Measurements from ENCODE around the gene NGLY1. TPM values are rescaled to one million over a fixed set of nuclear protein-coding genes. Genes with fewer than 3 reads are reported as not detected.

The NGLY1 gene
- total and polyA plus RNA-seq, 2 of the 8 experiments (the other 6 are each of a cell fraction or from before 2014, with no cell fraction given): 3.1 to 24.8 TPM

DNA sequence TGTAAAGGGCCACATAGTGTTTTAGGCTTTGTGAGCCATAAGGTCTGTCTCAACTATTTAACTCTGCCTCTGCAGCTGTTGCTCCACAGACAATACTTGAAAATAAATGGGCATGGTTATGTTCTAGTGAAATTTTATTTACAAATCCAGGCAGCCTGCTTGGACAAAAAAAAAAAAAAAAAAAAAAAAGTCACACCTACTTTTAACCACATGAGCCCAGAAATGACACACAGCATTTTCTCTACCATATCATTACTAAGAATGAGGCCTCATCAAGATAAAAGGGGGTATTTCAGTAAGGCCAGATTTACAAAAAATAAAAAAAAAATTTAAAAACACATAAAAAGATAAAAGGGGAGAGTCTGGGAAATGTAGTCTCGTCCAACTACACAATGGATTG lies 1.7 kb upstream of the NGLY1 start:
- Histone ChIP-seq H3K9ac (replicated peaks in 1 of 4; ENCODE audit: extremely low read depth in 1 of 4, low read depth in 3 of 4, low read length in 3 of 4) (no peak overlapping the region), H3K23me2 (ENCODE audit: low read depth, low read length) (peaks cover 10% of the 10 kb centered on the region; the same call in 1 of the 2 replicates), H2BK5ac (ENCODE audit: low read depth, low read length) (no peak overlapping the region), H2AK5ac (ENCODE audit: low read depth, low read length) (no peak overlapping the region), H2AFZ (ENCODE audit: low read length) (no peak overlapping the region), H3K4me3 (ENCODE audit: extremely low read depth in 1 of 4, insufficient read depth in 2 of 4, low read depth in 3 of 4, low read length in 4 of 4) (no peak overlapping the region), H2BK120ac (replicated peaks; ENCODE audit: low read depth, low read length) (no peak overlapping the region), H3K79me1 (ENCODE audit: low read depth, low read length) (no peaks in the 10 kb centered on the region), H3K79me2 (ENCODE audit: control insufficient read depth in 1 of 2, insufficient read depth in 2 of 2, low read length in 2 of 2) (peaks cover 0 to 12% of the 10 kb centered on the region in 2 experiments; a peak in 2 of 4 replicates), H4K8ac (ENCODE audit: extremely low read depth, insufficient read depth, low read length) (no peak overlapping the region), H4K20me1 (replicated peaks in 1 of 2; ENCODE audit: control insufficient read depth in 1 of 2, insufficient read depth in 2 of 2, low read length in 2 of 2) (no peaks in the 10 kb centered on the region), H3K27ac (ENCODE audit: low read depth, low read length) (no peak overlapping the region), H3K14ac (ENCODE audit: insufficient read length) (no peak overlapping the region), H3K23ac (ENCODE audit: insufficient read length) (no peak overlapping the region), H4K91ac (replicated peaks; ENCODE audit: insufficient read length, low read length) (no peak overlapping the region), H3K4ac (replicated peaks; ENCODE audit: insufficient read length, low read depth, low read length) (no peak overlapping the region), H2BK20ac (ENCODE audit: low read length) (no peak overlapping the region), H3K4me1 (replicated peaks in 1 of 4; ENCODE audit: control insufficient read depth in 3 of 4, insufficient read depth in 4 of 4, low read length in 3 of 4) (peaks cover 0 to 5% (median 1%) of the 10 kb centered on the region in 4 experiments; a peak in 2 of 7 replicates), H4K5ac (ENCODE audit: insufficient read length, low read depth, low read length) (no peak overlapping the region), H3K18ac (ENCODE audit: extremely low read depth, low read length) (no peak overlapping the region), H2BK12ac (ENCODE audit: low read depth, low read length) (no peak overlapping the region), H3K4me2 (ENCODE audit: insufficient read depth in 1 of 2, low read depth in 2 of 2, low read length in 2 of 2) (no peak overlapping the region), H3K9me3 (ENCODE audit: insufficient read depth in 2 of 2, low read depth in 1 of 2, low read length in 1 of 2) (no peaks in the 10 kb centered on the region), H3K56ac (replicated peaks; ENCODE audit: insufficient read length, low read depth, low read length) (no peak overlapping the region), H3K27me3 (replicated peaks in 1 of 4; ENCODE audit: control insufficient read depth in 3 of 4, extremely low read depth in 1 of 4, insufficient read depth in 3 of 4, low read length in 3 of 4) (no peaks in the 10 kb centered on the region; a peak in 2 of 7 replicates), H3K36me3 (ENCODE audit: control insufficient read depth in 2 of 4, insufficient read depth in 4 of 4, low read length in 3 of 4) (no peaks in the 10 kb centered on the region), H2BK15ac (ENCODE audit: low read length) (no peak overlapping the region)
- no peak for DNase-seq (ENCODE audit: low read depth in 1 of 2, low spot score in 2 of 2)
- 84% methylated on average over 1 of the region's 1 CpG; no CpG with 5 or more reads in 1 of the 2 experiments for WGBS, 2 experiments (ENCODE audit: extremely low coverage in 1 of 2, insufficient coverage in 1 of 2, insufficient read length in 1 of 2, insufficient replicate concordance in 2 of 2, low coverage in 1 of 2, low lambda C conversion rate in 2 of 2, missing lambda C conversion rate in 1 of 2)
- POLR2A ChIA-PET (ENCODE audit: partially characterized antibody): no interaction called here
- CTCF ChIA-PET (ENCODE audit: partially characterized antibody): no interaction called here
- FAIRE-seq: no peak
- TF ChIP-seq, protein P1, sequence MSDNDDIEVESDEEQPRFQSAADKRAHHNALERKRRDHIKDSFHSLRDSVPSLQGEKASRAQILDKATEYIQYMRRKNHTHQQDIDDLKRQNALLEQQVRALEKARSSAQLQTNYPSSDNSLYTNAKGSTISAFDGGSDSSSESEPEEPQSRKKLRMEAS (IDR thresholded peaks at IDR 0.05): no peak
- TF ChIP-seq KDM5A (IDR thresholded peaks at IDR 0.05; ENCODE audit: low read length) (no peak), SRF (IDR thresholded peaks at IDR 0.05; ENCODE audit: low read depth, low read length) (no peak), BRCA1 (IDR thresholded peaks at IDR 0.05; ENCODE audit: low read depth, low read length) (no peak), BACH1 (IDR thresholded peaks at IDR 0.05; ENCODE audit: low read length) (no peak), CTBP2 (IDR thresholded peaks at IDR 0.05; ENCODE audit: borderline replicate concordance, insufficient read depth, insufficient read length, low read length) (no peak), BCL11A (IDR thresholded peaks at IDR 0.05; ENCODE audit: low read depth in 2 of 2, low read length in 2 of 2) (no peak), GABPA (IDR thresholded peaks at IDR 0.05; ENCODE audit: borderline replicate concordance, insufficient read depth, low read length) (no peak), EGR1 (IDR thresholded peaks at IDR 0.05; ENCODE audit: borderline replicate concordance, low read depth, low read length) (no peak), SP2 (IDR thresholded peaks at IDR 0.05; ENCODE audit: low read length) (no peak), TAF7 (optimal IDR thresholded peaks at IDR 0.05; ENCODE audit: borderline replicate concordance, low read depth, low read length) (no peak), NANOG (IDR thresholded peaks at IDR 0.05; ENCODE audit: insufficient read depth, low read depth, low read length, poor library complexity, severe bottlenecking) (no peak), TAF1 (IDR thresholded peaks at IDR 0.05; ENCODE audit: low read depth, low read length) (no peak), KDM1A (IDR thresholded peaks at IDR 0.05; ENCODE audit: borderline replicate concordance, low read length) (no peak)
